Muscle layer of colon (tissue), 2 donors: ENCODE results near the gene PDIA4.

ENCODE experiments used
- H3K27ac ChIP-seq: one replicate; pipeline ENCODE4 v1.7.0; 2013; ENCODE audit warnings: low read depth, mild to moderate bottlenecking, low read length, moderate library complexity
- H3K27me3 ChIP-seq, 2 donors: one replicate each; pipeline ENCODE4 v1.7.0; 2013; ENCODE audit warnings: low read length in 2 of 2, mild to moderate bottlenecking in 2 of 2; ENCODE audit not compliant: insufficient read depth in 2 of 2, control insufficient read depth in 1 of 2
- H3K36me3 ChIP-seq: one replicate; pipeline ENCODE4 v1.7.0; 2013; ENCODE audit warnings: mild to moderate bottlenecking, low read length; ENCODE audit not compliant: insufficient read depth
- H3K4me1 ChIP-seq: one replicate; pipeline ENCODE4 v1.7.0; 2013; ENCODE audit warnings: mild to moderate bottlenecking, low read length; ENCODE audit not compliant: insufficient read depth
- H3K4me3 ChIP-seq, 2 donors: one replicate each; pipeline ENCODE4 v1.7.0; 2013; ENCODE audit warnings: low read length in 2 of 2, low read depth in 1 of 2, mild to moderate bottlenecking in 1 of 2, moderate library complexity in 1 of 2
- H3K9ac ChIP-seq: one replicate; pipeline ENCODE4 v1.7.0; 2013; ENCODE audit warnings: low read length
- H3K9me3 ChIP-seq: one replicate; pipeline ENCODE4 v1.7.0; 2013; ENCODE audit warnings: mild to moderate bottlenecking, low read length
- donor health status: abdominal sarcoma.
- donor health status: Adenocarcinoma of cecum.

The PDIA4 gene

GRCh38 chr7:149010451-149010850, 17.9 kb downstream of the PDIA4 start:
- H3K9me3 ChIP-seq, result no peaks in the 10 kb centered on the region

GRCh38 chr7:149009527-149009926, 18.8 kb downstream of the PDIA4 start:
- Histone ChIP-seq H3K9me3 (no peaks in the 10 kb centered on the region), H3K9ac (no peak overlapping the region), H3K27me3 (no peaks in the 10 kb centered on the region), H3K27ac (no peak overlapping the region), H3K4me1 (peaks cover 6% of the 10 kb centered on the region), H3K4me3 (no peak overlapping the region), H3K36me3 (peaks cover 59% of the 10 kb centered on the region)

More at GRCh38 chr7:149010451-149010850, 17.9 kb downstream of the PDIA4 start:
- no peaks in the 10 kb centered on the region for H3K27me3 ChIP-seq
- no peak overlapping the region for H3K27ac ChIP-seq
- H3K4me3 ChIP-seq, result no peak overlapping the region
- H3K4me1 ChIP-seq, result peaks cover 6% of the 10 kb centered on the region
- H3K36me3 ChIP-seq, result peaks cover 64% of the 10 kb centered on the region
- no peak overlapping the region for H3K9ac ChIP-seq

GRCh38 chr7:149007611-149008010, 20.7 kb downstream of the PDIA4 start:
- Histone ChIP-seq H3K9me3 (no peaks in the 10 kb centered on the region), H3K4me3 (no peak overlapping the region), H3K27ac (no peak overlapping the region), H3K4me1 (peaks cover 6% of the 10 kb centered on the region), H3K36me3 (peaks cover 51% of the 10 kb centered on the region), H3K27me3 (no peaks in the 10 kb centered on the region), H3K9ac (no peak overlapping the region)

- Histone ChIP-seq H3K9me3 (no peaks in the 10 kb centered on the region), H3K9ac (no peak overlapping the region), H3K36me3 (peaks cover 51% of the 10 kb centered on the region), H3K4me1 (peaks cover 6% of the 10 kb centered on the region), H3K4me3 (no peak overlapping the region), H3K27ac (no peak overlapping the region), H3K27me3 (no peaks in the 10 kb centered on the region)
Observed at GRCh38 chr7:149007146-149007545, 21.2 kb downstream of the PDIA4 start.

- H3K4me3 ChIP-seq, result no peak overlapping the region
Observed at GRCh38 chr7:149006345-149006725, 22.0 kb downstream of the PDIA4 start.

GRCh38 chr7:149005427-149006344, 22.6 kb downstream of the PDIA4 start:
- Histone ChIP-seq H3K27me3 (no peaks in the 10 kb centered on the region), H3K4me1 (peaks cover 6% of the 10 kb centered on the region), H3K9me3 (no peaks in the 10 kb centered on the region), H3K4me3 (no peak overlapping the region), H3K9ac (no peak overlapping the region), H3K36me3 (peaks cover 39% of the 10 kb centered on the region), H3K27ac (no peak overlapping the region)

More at GRCh38 chr7:149006345-149006725, 22.0 kb downstream of the PDIA4 start:
- no peak overlapping the region for H3K27ac ChIP-seq
- no peaks in the 10 kb centered on the region for H3K9me3 ChIP-seq
- no peaks in the 10 kb centered on the region for H3K27me3 ChIP-seq
- H3K36me3 ChIP-seq, result peaks cover 43% of the 10 kb centered on the region
- peaks cover 6% of the 10 kb centered on the region for H3K4me1 ChIP-seq
- no peak overlapping the region for H3K9ac ChIP-seq

- peaks cover 6% of the 10 kb centered on the region for H3K4me1 ChIP-seq
- H3K36me3 ChIP-seq, result peaks cover 31% of the 10 kb centered on the region
- H3K9me3 ChIP-seq, result no peaks in the 10 kb centered on the region
- H3K27ac ChIP-seq, result no peak overlapping the region
- no peak overlapping the region for H3K9ac ChIP-seq
- no peak overlapping the region for H3K4me3 ChIP-seq
- H3K27me3 ChIP-seq, result no peaks in the 10 kb centered on the region
Observed at GRCh38 chr7:149004405-149005370, 23.6 kb downstream of the PDIA4 start.

GRCh38 chr7:149003560-149004305, 24.6 kb downstream of the PDIA4 start:
- Histone ChIP-seq H3K4me3 (no peak overlapping the region), H3K9me3 (no peaks in the 10 kb centered on the region), H3K27ac (no peak overlapping the region), H3K9ac (no peak overlapping the region), H3K4me1 (peaks cover 6% of the 10 kb centered on the region), H3K27me3 (no peaks in the 10 kb centered on the region), H3K36me3 (peaks cover 29% of the 10 kb centered on the region)

GRCh38 chr7:149003018-149003417, 25.3 kb downstream of the PDIA4 start:
- Histone ChIP-seq H3K4me1 (peaks cover 6% of the 10 kb centered on the region), H3K27me3 (no peaks in the 10 kb centered on the region), H3K27ac (no peak overlapping the region), H3K9me3 (no peaks in the 10 kb centered on the region), H3K36me3 (peaks cover 29% of the 10 kb centered on the region), H3K4me3 (no peak overlapping the region), H3K9ac (no peak overlapping the region)

- Histone ChIP-seq H3K9ac (no peak overlapping the region), H3K36me3 (peaks cover 26% of the 10 kb centered on the region), H3K27ac (no peak overlapping the region), H3K4me3 (no peak overlapping the region), H3K4me1 (peaks cover 6% of the 10 kb centered on the region), H3K27me3 (no peaks in the 10 kb centered on the region), H3K9me3 (no peaks in the 10 kb centered on the region)
Observed at GRCh38 chr7:149002604-149003003, 25.7 kb downstream of the PDIA4 start.
